ENCODE data around the gene GTF2H3.

The GTF2H3 gene

GRCh38 chr12:123614110-123614509 lies 19.5 kb upstream of the GTF2H3 start:
- Histone ChIP-seq H3K36me3 (ENCODE audit: control insufficient read depth in 1 of 2, insufficient read depth in 2 of 2, low read length in 2 of 2) (peaks cover 49 to 61% of the 10 kb centered on the region in 2 experiments), H3K79me2 (ENCODE audit: control insufficient read depth, insufficient read depth, low read length, poor library complexity) (no peaks in the 10 kb centered on the region), H2BK12ac (ENCODE audit: low read length) (no peak overlapping the region), H4K8ac (ENCODE audit: low read depth, low read length) (no peak overlapping the region), H3K4me2 (ENCODE audit: low read length) (no peak overlapping the region), H2BK5ac (ENCODE audit: low read depth, low read length, poor library complexity) (no peak overlapping the region), H3K14ac (ENCODE audit: low read length) (no peak overlapping the region), H2AK5ac (ENCODE audit: low read length) (no peak overlapping the region), H3K4ac (ENCODE audit: low read depth, low read length) (no peak overlapping the region), H3K4me1 (ENCODE audit: control insufficient read depth in 1 of 2, insufficient read depth in 2 of 2, low read length in 2 of 2) (no peaks in the 10 kb centered on the region), H2AFZ (ENCODE audit: insufficient read depth, low read length, poor library complexity) (no peak overlapping the region), H3K4me3 (ENCODE audit: low read depth, low read length) (no peak overlapping the region), H4K12ac (ENCODE audit: low read depth, low read length) (no peak overlapping the region), H3K23ac (ENCODE audit: low read length) (no peak overlapping the region), H3K27ac (ENCODE audit: low read depth, low read length) (no peak overlapping the region), H2BK120ac (ENCODE audit: insufficient read depth, low read length, poor library complexity) (no peak overlapping the region), H3K79me1 (ENCODE audit: low read length) (no peaks in the 10 kb centered on the region), H3K9me3 (ENCODE audit: insufficient read depth, low read depth, low read length) (no peaks in the 10 kb centered on the region), H3K9ac (ENCODE audit: low read length) (no peak overlapping the region), H4K91ac (ENCODE audit: low read depth, low read length) (no peak overlapping the region), H3K27me3 (ENCODE audit: insufficient read depth, low read length) (no peaks in the 10 kb centered on the region), H3K18ac (ENCODE audit: low read length) (no peak overlapping the region)
- WGBS (ENCODE audit: extremely low coverage, insufficient coverage, insufficient read length): no CpG with 5 or more reads among the region's 2 CpGs
- DNase-seq: no peak

DNA sequence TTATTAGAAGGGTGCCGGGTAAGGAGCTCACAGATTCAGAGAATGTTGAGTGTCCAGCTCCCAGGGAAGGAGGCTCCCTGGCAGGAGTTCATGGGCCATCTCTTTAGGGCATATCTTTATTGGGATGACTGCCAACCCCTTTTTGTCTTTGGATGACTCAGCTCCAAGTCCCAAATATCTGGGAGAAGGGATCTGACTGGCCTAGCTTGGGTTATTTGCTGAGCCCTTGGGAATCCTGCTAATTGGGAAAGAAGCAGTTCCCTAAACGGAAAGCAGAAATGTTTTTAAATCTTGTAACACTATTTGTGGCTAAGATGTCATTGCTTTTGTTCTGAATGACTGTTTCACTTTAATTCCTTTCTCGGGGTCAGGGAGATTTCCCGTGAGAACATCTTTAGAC lies 19.1 kb upstream of the GTF2H3 start:
- no peak overlapping the region for H2BK12ac ChIP-seq (ENCODE audit: low read length)
- H3K9me3 ChIP-seq (ENCODE audit: insufficient read depth, low read depth, low read length): no peaks in the 10 kb centered on the region
- no peak overlapping the region for H3K4me3 ChIP-seq (ENCODE audit: low read depth, low read length)
- no peak overlapping the region for H3K27ac ChIP-seq (ENCODE audit: low read depth, low read length)
- no peak overlapping the region for H3K9ac ChIP-seq (ENCODE audit: low read length)
- no peak overlapping the region for H3K23ac ChIP-seq (ENCODE audit: low read length)
- DNase-seq: no peak
- H3K79me2 ChIP-seq (ENCODE audit: control insufficient read depth, insufficient read depth, low read length, poor library complexity): no peaks in the 10 kb centered on the region
- H3K36me3 ChIP-seq (ENCODE audit: control insufficient read depth in 1 of 2, insufficient read depth in 2 of 2, low read length in 2 of 2): peaks cover 48 to 61% of the 10 kb centered on the region in 2 experiments
- H2BK120ac ChIP-seq (ENCODE audit: insufficient read depth, low read length, poor library complexity): no peak overlapping the region
- no peak overlapping the region for H4K8ac ChIP-seq (ENCODE audit: low read depth, low read length)
- no peak overlapping the region for H3K4ac ChIP-seq (ENCODE audit: low read depth, low read length)
- H3K14ac ChIP-seq (ENCODE audit: low read length): no peak overlapping the region
- H3K18ac ChIP-seq (ENCODE audit: low read length): no peak overlapping the region
- no peak overlapping the region for H2AK5ac ChIP-seq (ENCODE audit: low read length)
- H3K4me1 ChIP-seq (ENCODE audit: control insufficient read depth in 1 of 2, insufficient read depth in 2 of 2, low read length in 2 of 2): no peaks in the 10 kb centered on the region
- H3K27me3 ChIP-seq (ENCODE audit: insufficient read depth, low read length): no peaks in the 10 kb centered on the region
- no peak overlapping the region for H3K4me2 ChIP-seq (ENCODE audit: low read length)
- H2AFZ ChIP-seq (ENCODE audit: insufficient read depth, low read length, poor library complexity): no peak overlapping the region
- no peaks in the 10 kb centered on the region for H3K79me1 ChIP-seq (ENCODE audit: low read length)
- no CpG with 5 or more reads among the region's 4 CpGs for WGBS (ENCODE audit: extremely low coverage, insufficient coverage, insufficient read length)
- H4K91ac ChIP-seq (ENCODE audit: low read depth, low read length): no peak overlapping the region
- no peak overlapping the region for H4K12ac ChIP-seq (ENCODE audit: low read depth, low read length)
- no peak overlapping the region for H2BK5ac ChIP-seq (ENCODE audit: low read depth, low read length, poor library complexity)

- H3K79me1 ChIP-seq (ENCODE audit: low read length): no peaks in the 10 kb centered on the region
- no peak overlapping the region for H2AFZ ChIP-seq (ENCODE audit: insufficient read depth, low read length, poor library complexity)
- no peak for DNase-seq
- peaks cover 44 to 62% of the 10 kb centered on the region in 2 experiments for H3K36me3 ChIP-seq (ENCODE audit: control insufficient read depth in 1 of 2, insufficient read depth in 2 of 2, low read length in 2 of 2)
- no peaks in the 10 kb centered on the region for H3K79me2 ChIP-seq (ENCODE audit: control insufficient read depth, insufficient read depth, low read length, poor library complexity)
- no peak overlapping the region for H3K14ac ChIP-seq (ENCODE audit: low read length)
- no peaks in the 10 kb centered on the region for H3K27me3 ChIP-seq (ENCODE audit: insufficient read depth, low read length)
- H3K27ac ChIP-seq (ENCODE audit: low read depth, low read length): no peak overlapping the region
- H3K4ac ChIP-seq (ENCODE audit: low read depth, low read length): no peak overlapping the region
- H4K12ac ChIP-seq (ENCODE audit: low read depth, low read length): no peak overlapping the region
- H3K4me2 ChIP-seq (ENCODE audit: low read length): no peak overlapping the region
- H2BK120ac ChIP-seq (ENCODE audit: insufficient read depth, low read length, poor library complexity): no peak overlapping the region
- H3K4me3 ChIP-seq (ENCODE audit: low read depth, low read length): no peak overlapping the region
- H3K23ac ChIP-seq (ENCODE audit: low read length): no peak overlapping the region
- no peak overlapping the region for H4K91ac ChIP-seq (ENCODE audit: low read depth, low read length)
- WGBS (ENCODE audit: extremely low coverage, insufficient coverage, insufficient read length): no CpG with 5 or more reads among the region's 3 CpGs
- H2AK5ac ChIP-seq (ENCODE audit: low read length): no peak overlapping the region
- no peak overlapping the region for H2BK5ac ChIP-seq (ENCODE audit: low read depth, low read length, poor library complexity)
- no peak overlapping the region for H4K8ac ChIP-seq (ENCODE audit: low read depth, low read length)
- no peaks in the 10 kb centered on the region for H3K4me1 ChIP-seq (ENCODE audit: control insufficient read depth in 1 of 2, insufficient read depth in 2 of 2, low read length in 2 of 2)
- no peak overlapping the region for H3K9ac ChIP-seq (ENCODE audit: low read length)
- H3K9me3 ChIP-seq (ENCODE audit: insufficient read depth, low read depth, low read length): no peaks in the 10 kb centered on the region
- H2BK12ac ChIP-seq (ENCODE audit: low read length): no peak overlapping the region
- H3K18ac ChIP-seq (ENCODE audit: low read length): no peak overlapping the region
Observed at GRCh38 chr12:123617144-123617543, 16.5 kb upstream of the GTF2H3 start.

DNA sequence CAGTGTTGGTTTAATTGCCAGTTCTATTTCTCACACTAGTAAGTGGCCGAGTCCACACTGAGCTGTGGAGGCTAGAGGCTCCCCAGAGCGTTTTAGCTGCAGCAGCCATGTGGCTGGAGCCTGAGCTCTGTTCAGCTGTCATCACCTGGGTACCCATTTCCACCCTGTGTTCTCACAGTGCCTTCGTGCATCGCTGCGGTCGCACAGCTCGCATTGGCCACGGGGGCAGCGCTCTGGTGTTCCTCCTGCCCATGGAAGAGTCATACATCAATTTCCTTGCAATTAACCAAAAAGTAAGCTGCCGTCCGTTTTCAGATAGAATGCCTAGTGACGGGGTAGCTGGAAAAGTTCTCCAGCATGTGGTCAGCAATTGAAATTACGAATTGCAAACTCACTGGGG lies 16.0 kb upstream of the GTF2H3 start:
- Histone ChIP-seq H2BK12ac (ENCODE audit: low read length) (no peak overlapping the region), H4K12ac (ENCODE audit: low read depth, low read length) (no peak overlapping the region), H3K23ac (ENCODE audit: low read length) (no peak overlapping the region), H3K4me1 (ENCODE audit: control insufficient read depth in 1 of 2, insufficient read depth in 2 of 2, low read length in 2 of 2) (no peaks in the 10 kb centered on the region), H4K91ac (ENCODE audit: low read depth, low read length) (no peak overlapping the region), H2AFZ (ENCODE audit: insufficient read depth, low read length, poor library complexity) (no peak overlapping the region), H3K27ac (ENCODE audit: low read depth, low read length) (no peak overlapping the region), H2BK5ac (ENCODE audit: low read depth, low read length, poor library complexity) (no peak overlapping the region), H3K4me2 (ENCODE audit: low read length) (no peak overlapping the region), H3K14ac (ENCODE audit: low read length) (no peak overlapping the region), H3K79me2 (ENCODE audit: control insufficient read depth, insufficient read depth, low read length, poor library complexity) (no peaks in the 10 kb centered on the region), H3K4me3 (ENCODE audit: low read depth, low read length) (no peak overlapping the region), H2AK5ac (ENCODE audit: low read length) (no peak overlapping the region), H3K36me3 (ENCODE audit: control insufficient read depth in 1 of 2, insufficient read depth in 2 of 2, low read length in 2 of 2) (peaks cover 44 to 65% of the 10 kb centered on the region in 2 experiments), H3K18ac (ENCODE audit: low read length) (no peak overlapping the region), H3K9me3 (ENCODE audit: insufficient read depth, low read depth, low read length) (no peaks in the 10 kb centered on the region), H3K9ac (ENCODE audit: low read length) (no peak overlapping the region), H4K8ac (ENCODE audit: low read depth, low read length) (no peak overlapping the region), H3K27me3 (ENCODE audit: insufficient read depth, low read length) (no peaks in the 10 kb centered on the region), H2BK120ac (ENCODE audit: insufficient read depth, low read length, poor library complexity) (no peak overlapping the region), H3K79me1 (ENCODE audit: low read length) (no peaks in the 10 kb centered on the region), H3K4ac (ENCODE audit: low read depth, low read length) (no peak overlapping the region)
- DNase-seq: no peak
- no CpG with 5 or more reads among the region's 13 CpGs for WGBS (ENCODE audit: extremely low coverage, insufficient coverage, insufficient read length)
